NT2/D1 (cell line): ENCODE measurements around the gene RNF39.

Source experiments
- SUZ12 ChIP-seq: IDR thresholded peaks from 2 replicates; pipeline ENCODE4 v1.6.1; 2011; ENCODE audit not compliant: insufficient read length, insufficient read depth; ENCODE audit errors: extremely low read depth
- YY1 ChIP-seq: IDR thresholded peaks from 2 replicates; pipeline ENCODE4 v1.6.1; 2011; ENCODE audit not compliant: insufficient read length, insufficient read depth

GRCh38 chr6:30093951-30094661 lies 18.5 kb upstream of the RNF39 start:
- no peak for TF ChIP-seq SUZ12
- no peak for TF ChIP-seq YY1
